ES-I3 (cell line): ENCODE results near the gene OR2B3.

ENCODE experiments used
- H3K36me3 ChIP-seq: 2 replicates; pipeline ENCODE4 v1.6.1; 2013; ENCODE audit warnings: mild to moderate bottlenecking, low read length, control low read depth, moderate library complexity; ENCODE audit not compliant: insufficient read depth
- H3K4me1 ChIP-seq: 2 replicates; pipeline ENCODE4 v1.6.1; 2013; ENCODE audit warnings: mild to moderate bottlenecking, control low read depth, low read length; ENCODE audit not compliant: insufficient read depth
- H3K9ac ChIP-seq: 2 replicates; pipeline ENCODE4 v1.6.1; 2013; ENCODE audit warnings: low read depth, mild to moderate bottlenecking, low read length, moderate library complexity
- H3K9me3 ChIP-seq: 2 replicates; pipeline ENCODE4 v1.6.1; 2013; ENCODE audit warnings: mild to moderate bottlenecking, low read length, moderate library complexity; ENCODE audit not compliant: control insufficient read depth, insufficient read depth

OR2B3 gene

DNA sequence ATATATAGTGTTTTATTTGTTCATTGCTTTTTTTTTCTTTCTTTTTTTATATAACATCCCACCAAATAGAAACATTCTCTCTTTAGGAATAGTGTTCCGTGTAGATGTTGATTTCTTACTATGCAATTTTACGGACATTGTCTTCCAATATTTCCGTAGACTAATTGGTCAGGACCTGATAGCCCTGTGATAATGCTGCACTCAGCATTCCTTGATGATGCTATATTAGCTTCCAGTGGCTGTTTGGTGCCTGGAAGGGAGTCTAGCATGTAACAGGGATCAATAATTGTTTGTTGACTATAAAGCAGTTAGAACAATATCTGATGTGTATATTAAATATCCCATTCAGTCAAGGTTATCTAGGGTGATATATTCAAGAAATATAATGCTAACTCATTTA is 35.4 kb downstream of the OR2B3 start:
- H3K4me1 ChIP-seq: no peaks in the 10 kb centered on the region
- H3K9ac ChIP-seq: no peak overlapping the region
- no peaks in the 10 kb centered on the region for H3K9me3 ChIP-seq
- H3K36me3 ChIP-seq: no peaks in the 10 kb centered on the region

DNA sequence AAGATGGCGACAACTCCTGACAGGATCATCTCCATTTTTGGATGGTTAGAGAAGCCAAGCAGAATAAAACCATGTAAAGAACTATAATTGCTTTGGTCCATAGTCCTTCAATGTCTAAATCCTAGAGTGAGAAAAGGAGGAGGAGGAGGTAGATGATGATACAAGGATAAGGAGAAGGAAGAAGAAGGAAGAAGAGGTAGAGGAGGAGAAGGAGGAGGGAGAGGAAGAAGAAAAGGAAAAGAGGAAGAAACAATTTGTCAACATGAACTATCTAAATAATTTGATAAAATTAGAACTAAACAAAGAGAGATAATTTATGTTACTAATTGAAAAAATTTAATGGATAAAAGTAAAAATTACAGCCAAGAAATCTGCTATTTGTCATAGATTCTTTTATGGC is 42.0 kb downstream of the OR2B3 start, which contains the start of gene OR2W1:
Gene OR2W1, minus strand, starts transcription at position 101 of the 400 bp plus-strand sequence. Its CDS starts 0 bp downstream, at position 101.
- Histone ChIP-seq H3K36me3 (no peaks in the 10 kb centered on the region), H3K4me1 (no peaks in the 10 kb centered on the region), H3K9ac (no peak within 1 kb of the TSS), H3K9me3 (no peaks in the 10 kb centered on the region)
